Activated T-helper 9 cell treated with anti-CD3 and anti-CD28 coated beads, Interleukin-2, amount 50 U/mL, for 16 hours (primary cell): ENCODE measurements around the gene NCAPD3.
"Not testable (repeated sequence)": the region's sequence is repeated elsewhere in the genome, so short reads cannot be mapped to it uniquely, and the experiment has no call there.

ENCODE experiments used
- DNase-seq: peaks from one replicate; pipeline ENCODE4 v3.0.0-alpha.2; 2020; ENCODE audit warnings: low read depth

The NCAPD3 gene, protein sequence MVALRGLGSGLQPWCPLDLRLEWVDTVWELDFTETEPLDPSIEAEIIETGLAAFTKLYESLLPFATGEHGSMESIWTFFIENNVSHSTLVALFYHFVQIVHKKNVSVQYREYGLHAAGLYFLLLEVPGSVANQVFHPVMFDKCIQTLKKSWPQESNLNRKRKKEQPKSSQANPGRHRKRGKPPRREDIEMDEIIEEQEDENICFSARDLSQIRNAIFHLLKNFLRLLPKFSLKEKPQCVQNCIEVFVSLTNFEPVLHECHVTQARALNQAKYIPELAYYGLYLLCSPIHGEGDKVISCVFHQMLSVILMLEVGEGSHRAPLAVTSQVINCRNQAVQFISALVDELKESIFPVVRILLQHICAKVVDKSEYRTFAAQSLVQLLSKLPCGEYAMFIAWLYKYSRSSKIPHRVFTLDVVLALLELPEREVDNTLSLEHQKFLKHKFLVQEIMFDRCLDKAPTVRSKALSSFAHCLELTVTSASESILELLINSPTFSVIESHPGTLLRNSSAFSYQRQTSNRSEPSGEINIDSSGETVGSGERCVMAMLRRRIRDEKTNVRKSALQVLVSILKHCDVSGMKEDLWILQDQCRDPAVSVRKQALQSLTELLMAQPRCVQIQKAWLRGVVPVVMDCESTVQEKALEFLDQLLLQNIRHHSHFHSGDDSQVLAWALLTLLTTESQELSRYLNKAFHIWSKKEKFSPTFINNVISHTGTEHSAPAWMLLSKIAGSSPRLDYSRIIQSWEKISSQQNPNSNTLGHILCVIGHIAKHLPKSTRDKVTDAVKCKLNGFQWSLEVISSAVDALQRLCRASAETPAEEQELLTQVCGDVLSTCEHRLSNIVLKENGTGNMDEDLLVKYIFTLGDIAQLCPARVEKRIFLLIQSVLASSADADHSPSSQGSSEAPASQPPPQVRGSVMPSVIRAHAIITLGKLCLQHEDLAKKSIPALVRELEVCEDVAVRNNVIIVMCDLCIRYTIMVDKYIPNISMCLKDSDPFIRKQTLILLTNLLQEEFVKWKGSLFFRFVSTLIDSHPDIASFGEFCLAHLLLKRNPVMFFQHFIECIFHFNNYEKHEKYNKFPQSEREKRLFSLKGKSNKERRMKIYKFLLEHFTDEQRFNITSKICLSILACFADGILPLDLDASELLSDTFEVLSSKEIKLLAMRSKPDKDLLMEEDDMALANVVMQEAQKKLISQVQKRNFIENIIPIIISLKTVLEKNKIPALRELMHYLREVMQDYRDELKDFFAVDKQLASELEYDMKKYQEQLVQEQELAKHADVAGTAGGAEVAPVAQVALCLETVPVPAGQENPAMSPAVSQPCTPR (N-terminal part only)

DNA sequence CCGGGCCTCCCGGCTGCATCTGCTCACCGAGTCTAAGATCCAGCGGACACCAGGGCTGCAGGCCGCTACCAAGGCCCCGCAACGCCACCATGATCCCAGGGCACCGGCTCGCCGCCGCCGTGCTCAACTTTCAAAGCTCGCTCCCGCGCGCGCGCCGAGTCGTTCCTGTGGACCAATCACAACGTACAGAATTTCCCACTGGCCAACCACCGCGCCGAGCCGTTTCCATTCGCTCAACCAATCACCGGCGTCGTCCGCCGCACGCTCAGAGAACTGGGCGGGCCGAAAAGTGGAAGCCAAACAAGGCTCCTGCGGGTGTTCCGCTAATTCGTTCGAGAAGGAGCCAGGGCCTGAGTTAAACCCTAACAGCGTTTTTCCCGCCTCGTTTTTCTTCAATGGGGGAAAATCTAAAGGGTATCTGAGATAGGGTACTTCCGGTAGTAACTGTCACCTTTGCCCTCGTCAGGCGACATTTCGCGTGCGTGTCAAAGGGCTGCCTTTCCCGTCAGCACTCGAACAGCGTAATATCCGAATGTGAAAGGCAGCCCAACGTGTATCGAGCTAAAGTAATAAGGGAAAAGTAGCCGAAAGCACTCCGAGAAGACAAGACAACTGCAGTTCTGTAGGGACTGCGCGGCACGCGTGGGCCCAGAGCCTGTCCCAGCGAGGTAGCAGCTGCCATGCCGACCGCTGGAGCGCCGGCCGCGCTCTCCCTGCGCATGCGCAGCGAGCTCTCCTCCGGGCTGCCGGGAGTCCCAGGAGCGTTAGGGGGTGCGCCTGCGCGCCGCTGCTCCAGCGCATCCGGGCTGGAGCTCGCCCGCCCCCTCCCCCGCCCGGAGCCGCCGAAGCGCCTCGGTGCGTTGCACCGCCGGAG, at the start of gene NCAPD3, which contains the start of gene VPS26B:
Gene NCAPD3 (minus strand): TSS at position 132 of the 874 bp plus-strand sequence. CDS start 41 bp downstream, at position 91.
Gene VPS26B (plus strand): TSS at position 836 of the 874 bp plus-strand sequence. CDS start 452 bp downstream, outside the sequence.
- DNase-seq, result peak; percentile 94

DNA sequence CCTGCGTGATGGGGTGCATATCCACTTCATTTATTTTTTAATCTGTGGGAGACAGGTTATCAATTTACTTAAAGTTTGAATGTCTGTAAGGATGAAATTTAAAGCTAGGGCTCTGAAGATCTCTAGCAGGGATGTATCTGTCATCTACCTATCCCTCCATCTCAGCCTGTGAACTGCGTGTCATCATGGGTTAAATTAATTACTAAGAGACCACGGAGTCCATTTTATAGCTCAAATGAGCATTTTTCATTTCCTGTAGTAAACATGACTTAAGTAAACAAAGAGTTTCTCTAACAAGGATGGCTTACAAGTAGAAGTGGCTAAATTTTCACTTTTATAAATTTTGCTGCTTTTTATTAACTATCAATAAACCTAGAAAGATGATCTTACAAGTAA, 49.5 kb upstream of the NCAPD3 start:
- no peak for DNase-seq

DNA sequence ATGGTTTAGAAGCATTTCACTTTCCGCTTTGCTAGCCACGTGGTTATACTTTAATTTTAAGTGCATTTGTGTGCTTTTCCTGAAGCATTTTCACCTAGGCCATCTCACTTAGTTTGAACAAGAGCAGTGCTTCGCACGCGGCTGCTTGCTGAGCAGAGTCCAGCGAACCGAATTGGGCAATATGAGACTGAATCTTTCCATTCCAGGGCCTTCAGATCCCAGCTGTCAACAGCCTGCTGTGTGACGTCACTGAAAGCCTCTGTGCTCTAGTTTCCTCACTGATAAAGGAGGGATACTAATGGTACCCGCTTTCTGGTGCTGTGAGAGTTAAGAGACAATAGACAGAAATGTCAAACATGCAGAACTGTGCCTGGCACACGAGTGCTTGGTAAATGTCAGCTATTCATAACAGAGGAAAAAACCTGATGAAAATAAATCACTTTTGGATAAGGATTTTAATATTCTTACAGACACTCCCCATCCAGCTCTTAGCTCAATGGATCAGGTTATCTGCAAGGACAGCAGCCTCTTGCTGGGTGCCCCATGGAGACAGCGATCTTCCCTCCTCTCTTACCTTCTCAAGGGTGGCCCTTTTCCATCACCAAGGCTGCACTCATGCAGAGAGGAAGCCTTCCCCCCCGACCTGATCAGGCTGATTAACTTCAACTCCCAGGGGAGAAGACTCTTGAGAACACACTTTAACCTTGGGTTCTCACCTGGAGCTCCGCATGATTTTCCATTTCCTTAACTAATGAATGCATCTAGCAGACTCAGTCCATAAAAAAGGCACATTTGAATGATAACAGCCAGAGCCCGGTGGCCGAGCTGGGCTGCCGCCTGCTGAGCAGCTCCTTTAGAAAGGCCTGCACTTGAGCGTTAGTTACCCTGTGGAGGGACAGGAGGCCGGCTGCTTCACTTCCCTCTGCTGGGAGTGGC, 48.9 kb upstream of the NCAPD3 start:
- DNase-seq, result no peak

DNA sequence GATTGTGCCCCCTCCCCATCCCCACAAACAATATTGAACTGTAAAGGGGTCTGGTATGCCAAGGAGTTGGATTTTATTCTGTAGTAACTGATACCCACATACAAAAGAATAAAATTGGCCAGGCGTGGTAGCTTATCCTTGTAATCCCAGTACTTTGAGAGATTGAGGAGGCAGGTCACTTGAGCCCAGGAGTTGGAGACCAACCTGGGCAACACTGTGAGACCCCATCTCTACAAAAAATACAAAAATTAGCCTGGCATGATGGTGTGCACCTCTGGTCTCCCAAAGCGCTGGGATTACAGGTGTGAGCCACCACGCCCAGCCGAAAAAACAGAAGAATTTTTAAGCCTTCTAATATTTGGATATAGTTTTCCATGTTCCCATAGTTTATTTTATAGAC, 48.2 kb upstream of the NCAPD3 start:
- no peak for DNase-seq

DNA sequence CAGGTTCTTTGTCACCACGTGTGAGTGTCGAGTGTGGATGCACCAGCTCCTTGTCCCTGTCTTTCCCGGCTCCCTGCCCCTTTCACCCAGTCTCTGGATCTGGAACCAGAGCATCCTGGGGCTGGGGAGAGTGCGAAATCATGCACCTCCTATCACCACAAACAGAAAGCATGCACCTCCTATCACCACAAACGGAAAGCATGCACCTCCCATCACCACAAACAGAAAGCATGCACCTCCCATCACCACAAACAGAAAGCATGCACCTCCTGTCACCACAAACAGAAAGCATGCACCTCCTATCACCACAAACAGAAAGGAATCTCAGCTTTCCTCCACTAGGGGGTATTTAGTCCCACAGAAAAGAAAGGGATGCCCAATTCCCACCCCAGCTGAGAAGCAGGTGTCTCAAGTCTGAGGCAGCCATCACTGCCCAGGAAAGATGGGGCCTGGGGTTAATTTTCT, 46.5 kb upstream of the NCAPD3 start:
- DNase-seq, result no peak

DNA sequence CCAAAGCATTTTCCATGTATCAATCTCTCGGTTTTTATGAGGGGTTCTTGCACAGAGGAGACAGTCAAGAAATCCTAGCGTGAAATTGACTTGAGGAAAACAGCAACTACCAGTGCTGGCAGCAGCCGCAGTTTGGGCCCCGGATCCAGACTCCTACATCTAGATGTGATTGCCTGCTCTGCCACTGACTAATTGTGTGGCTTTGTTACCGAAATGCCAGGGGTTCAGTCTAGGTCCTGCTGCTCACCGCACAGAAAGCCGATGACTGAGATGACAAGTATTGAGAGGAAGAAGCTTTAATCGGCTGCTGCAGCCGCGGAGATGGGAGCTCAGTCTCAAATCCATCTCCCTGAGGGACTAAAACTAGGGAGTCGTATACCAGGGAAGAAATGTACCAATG, 44.2 kb upstream of the NCAPD3 start:
- DNase-seq, result no peak

DNA sequence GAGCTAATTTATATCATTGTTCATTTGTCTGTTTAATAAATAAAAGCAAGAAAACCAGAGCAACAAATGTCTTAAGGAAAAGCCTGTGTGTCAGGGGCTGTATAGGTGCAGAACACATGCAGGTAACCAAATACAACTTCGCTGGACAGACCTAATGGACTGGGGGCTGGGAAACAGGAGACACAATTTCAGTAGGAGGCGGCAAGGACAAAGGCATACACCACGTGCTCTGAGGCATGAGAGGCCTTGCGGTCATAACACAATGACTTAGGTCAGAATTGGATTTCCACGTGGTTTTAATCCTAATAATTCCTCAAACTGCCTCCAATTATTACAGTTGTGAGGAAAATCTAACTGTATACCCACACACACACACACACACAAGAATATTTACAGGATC, 43.7 kb upstream of the NCAPD3 start:
- no peak for DNase-seq

DNA sequence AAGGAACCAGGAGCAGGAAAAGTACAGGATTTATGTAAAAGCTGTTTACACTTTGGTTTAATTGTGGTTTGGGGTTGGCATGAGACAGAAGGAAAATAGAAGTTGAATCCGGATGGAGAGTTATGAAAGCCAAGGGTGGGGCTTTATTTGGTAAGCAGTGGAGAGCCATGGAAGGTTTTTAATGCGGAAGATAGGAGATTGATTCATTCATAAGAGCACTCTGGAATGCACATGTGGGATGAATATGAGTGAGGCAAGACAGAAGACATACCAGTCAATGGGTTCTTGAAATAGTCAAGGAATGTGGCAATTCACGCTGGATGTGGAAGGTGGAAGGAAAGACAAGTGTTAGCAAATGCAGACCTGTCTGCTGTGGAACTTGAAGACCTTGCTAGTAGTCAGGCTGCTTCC, 43.1 kb upstream of the NCAPD3 start:
- DNase-seq, result no peak

DNA sequence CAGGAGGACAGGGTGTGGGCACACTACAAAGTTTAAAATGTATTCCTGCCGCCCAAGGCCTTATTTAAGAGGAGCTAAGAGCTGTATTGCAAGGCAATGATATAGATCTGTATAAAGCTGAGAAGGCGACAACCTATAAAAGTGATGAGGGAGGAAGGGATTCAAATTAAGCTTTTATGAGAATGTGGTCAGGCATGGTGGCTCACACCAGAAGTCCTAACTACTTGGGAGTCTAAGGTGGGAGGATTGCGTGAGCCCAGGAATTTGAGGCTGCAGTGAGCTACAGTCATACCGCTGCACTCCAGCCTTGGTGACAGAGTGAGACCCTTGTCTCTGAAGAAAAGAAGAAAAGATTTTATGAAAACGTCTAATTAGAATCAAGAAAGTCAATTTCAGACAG, 42.7 kb upstream of the NCAPD3 start:
- no peak for DNase-seq

DNA sequence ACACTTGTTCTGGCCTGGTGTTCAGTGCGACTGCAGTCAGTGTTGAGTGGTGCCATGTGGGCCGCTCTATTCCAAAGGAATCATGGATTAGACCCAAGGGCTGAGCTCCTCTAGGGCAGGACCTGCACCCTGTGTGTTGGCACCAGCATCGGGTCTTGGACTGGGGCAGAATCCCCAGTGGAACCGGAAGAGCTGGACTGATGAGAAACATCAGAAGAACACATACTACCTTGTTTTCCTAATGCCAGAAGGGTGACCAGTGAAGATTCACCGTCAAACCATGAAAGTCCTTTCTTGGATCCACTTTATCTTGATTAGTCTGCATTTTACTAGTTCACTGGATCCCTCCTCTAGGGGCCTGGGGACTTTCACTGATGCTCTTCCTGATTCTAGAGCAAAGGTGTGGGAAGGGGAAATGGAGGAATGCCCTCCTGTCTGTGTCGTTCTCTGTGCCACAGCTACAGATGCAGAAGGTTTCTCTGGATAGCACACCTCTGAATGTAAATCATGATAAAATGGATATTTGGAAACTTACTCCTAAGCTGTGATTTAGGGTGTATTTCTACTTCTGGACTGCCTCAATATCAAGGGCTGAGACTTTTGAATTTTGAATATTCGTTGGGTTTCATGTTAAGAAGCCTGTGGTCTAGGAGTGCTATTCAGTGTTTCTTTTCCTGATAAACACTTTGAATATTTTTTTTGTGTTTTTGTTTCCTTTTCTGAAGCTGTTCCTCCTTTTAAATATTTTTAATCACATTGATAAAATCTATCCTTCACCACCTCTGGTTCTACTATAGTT, 41.4 kb upstream of the NCAPD3 start:
- DNase-seq, result no peak

DNA sequence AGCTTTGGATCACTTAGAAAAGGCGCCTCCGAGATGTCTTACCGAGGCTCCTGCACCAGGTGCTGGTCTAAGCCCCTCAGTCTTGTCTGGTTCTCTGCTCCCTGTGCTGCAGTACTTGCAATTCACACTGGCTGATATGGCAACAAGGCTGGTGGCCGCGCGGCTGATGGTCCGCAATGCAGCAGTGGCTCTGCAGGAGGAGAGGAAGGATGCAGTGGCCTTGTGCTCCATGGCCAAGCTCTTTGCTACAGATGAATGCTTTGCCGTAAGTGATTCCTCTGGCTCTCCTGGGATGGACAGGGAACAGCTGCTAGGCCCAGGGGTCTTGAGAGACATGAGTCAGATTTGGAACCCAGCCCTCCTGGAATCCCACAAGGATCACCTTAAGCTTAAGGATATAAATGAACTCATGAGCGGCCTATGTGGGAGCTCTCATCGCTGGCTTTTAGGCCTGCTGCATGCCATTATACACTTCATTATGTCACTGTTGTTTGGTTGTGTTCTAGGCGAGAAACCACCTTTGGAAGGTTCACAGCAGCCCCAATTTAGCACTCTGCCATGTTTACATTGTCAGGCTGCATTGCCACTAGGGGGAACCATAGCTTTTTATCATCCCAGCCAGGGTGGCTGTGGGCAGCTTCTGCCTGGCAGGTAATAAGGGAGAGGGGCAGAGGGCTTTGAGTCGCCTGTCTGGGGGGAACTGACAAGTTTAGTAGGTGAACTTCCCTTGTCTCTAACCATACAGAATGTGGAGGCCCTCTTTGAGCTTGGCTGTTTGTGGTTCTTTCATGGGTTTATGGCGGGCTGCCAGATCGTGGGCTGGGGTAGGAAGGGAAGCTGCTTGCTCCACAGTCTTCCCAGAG, 38.1 kb upstream of the NCAPD3 start:
- no peak for DNase-seq

DNA sequence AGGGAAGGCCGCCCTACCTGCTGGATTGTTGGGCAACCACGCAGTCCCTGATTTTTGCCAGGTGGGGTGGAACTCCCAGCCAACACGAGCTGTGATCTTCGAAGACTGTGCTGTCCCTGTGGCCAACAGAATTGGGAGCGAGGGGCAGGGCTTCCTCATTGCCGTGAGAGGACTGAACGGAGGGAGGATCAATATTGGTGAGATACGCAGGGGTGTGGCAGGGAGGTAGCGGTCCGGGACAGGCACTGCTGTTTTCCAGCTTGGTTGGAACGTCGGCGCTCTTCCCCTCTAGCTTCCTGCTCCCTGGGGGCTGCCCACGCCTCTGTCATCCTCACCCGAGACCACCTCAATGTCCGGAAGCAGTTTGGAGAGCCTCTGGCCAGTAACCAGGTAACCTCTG, 37.2 kb upstream of the NCAPD3 start:
- DNase-seq, result no peak

DNA sequence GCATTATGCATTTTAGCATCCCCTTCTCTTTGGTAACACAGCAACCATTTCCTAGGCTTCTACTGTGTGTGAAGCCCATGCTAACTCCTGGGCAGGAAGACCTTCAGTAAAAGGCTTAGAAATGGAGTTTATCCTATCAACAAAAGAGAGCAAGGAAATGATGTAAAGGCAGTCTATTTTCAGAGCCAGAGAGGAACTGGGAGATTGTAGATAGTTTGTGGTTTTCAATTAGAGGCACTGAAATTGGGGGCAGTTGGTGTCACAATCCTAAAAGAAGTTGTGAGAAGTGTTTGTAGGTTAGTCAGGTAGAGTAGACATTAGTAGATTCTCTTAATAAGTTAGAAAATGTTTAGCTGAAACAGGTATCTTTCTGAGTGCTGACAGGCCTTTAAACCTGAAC, 36.7 kb upstream of the NCAPD3 start:
- no peak for DNase-seq

DNA sequence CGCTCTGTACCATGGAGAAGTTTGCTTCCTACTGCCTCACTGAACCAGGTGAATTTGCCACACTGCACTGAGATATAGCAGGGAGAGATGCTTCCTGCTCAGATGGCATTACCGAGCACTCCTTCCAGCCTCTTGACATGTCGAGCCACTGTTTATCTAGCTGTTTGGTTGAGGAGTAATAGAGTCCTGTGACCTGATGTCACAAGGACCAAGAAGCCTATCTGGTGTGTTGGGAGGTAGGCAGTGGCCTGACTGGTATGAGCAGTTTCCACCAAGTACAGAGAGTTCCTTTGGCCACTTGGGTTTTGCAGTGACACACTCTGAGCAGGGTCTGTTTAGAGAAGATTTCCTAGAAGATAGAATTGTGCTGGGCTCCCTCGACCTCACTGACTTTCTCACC, 34.8 kb upstream of the NCAPD3 start:
- DNase-seq, result no peak

DNA sequence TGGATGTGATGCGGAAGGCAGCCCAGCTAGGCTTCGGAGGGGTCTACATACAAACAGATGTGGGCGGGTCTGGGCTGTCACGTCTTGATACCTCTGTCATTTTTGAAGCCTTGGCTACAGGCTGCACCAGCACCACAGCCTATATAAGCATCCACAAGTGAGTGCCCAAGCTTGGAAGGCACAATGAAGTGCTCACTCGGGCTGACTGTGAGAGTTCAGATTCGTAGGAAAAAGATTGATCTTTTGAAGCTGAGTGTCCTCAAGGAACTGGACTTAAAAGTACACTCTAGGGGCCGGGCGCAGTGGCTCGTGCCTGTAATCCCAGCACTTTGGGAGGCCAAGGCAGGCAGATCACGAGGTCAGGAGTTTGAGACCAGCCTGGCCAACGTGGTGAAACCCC, 33.3 kb upstream of the NCAPD3 start:
- DNase-seq, result no peak

DNA sequence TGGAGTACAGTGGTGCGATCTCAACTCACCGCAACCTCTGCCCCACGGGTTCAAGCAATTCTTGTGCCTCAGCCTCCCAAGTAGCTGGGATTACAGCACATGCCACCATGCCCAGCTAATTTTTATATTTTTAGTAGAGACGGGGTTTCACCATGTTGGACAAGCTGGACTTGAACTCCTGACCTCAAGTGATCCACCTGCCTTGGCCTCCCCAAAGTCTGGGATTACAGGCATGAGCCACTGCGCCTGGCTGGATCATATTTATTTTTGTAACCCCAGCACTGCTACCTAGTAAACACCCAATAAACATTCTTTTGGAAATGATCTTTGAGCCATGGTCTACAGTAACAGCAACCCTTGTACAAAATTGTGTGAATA, 31.4 kb upstream of the NCAPD3 start:
- DNase-seq, result not testable (repeated sequence)

DNA sequence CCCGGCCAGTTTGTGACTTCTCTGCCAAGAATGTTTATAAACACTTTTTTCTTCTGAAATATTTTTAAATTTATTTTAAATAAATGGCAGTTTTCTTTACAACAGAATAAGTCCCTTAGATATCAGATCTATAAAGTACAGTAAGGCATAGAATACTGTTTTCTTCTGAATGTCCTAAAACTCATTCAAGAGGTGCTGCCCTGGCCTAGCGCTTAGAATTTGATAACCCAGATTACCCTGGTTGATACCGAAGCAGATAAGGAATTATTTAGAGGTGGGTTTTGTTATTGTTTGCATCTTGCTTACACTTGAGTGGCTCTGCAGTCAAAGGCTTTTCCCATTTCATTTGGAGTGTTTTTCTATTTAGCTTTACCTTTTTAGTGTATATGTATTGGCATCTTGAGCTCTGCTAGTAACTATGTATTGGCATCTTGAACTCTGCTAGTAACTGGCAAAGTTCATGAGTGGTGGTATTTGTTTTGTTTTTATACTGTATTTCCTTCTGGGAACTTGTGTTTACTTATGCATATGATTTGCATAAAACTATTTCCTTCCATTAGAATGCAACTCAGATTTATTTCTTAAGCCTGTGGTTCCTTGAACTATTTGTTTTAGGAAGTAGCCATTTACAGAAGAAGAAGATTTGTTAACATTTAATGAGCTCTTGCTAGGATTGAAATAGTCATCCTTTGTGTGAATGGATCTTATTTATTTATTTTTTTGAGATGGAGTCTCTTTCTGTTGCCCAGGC, 30.8 kb upstream of the NCAPD3 start:
- DNase-seq, result no peak
